HG02973 (cell line): Measurements from ENCODE around the gene THSD4.

Experiments
- ATAC-seq: cut with Tn5 transposase; IDR thresholded peaks from one replicate; pipeline ENCODE4 v1.9.1; 2021; ENCODE audit warnings: moderate library complexity; ENCODE audit not compliant: unreplicated experiment

THSD4 gene

GRCh38 chr15:71565006-71565405 is 449.7 kb downstream of the THSD4 start:
- no peak for ATAC-seq

- ATAC-seq, result no peak
Observed at GRCh38 chr15:71565631-71566160, 450.4 kb downstream of the THSD4 start.

- ATAC-seq, result no peak
Observed at GRCh38 chr15:71566226-71566625, 451.0 kb downstream of the THSD4 start.

GRCh38 chr15:71567173-71567572 is 451.9 kb downstream of the THSD4 start:
- ATAC-seq, result no peak

- ATAC-seq, result no peak
Observed at GRCh38 chr15:71568227-71568626, 453.0 kb downstream of the THSD4 start.

GRCh38 chr15:71570736-71571135 is 455.5 kb downstream of the THSD4 start:
- no peak for ATAC-seq

- no peak for ATAC-seq
Observed at GRCh38 chr15:71571641-71572040, 456.4 kb downstream of the THSD4 start.

- ATAC-seq, result no peak
Observed at GRCh38 chr15:71572452-71573053, 457.3 kb downstream of the THSD4 start.

GRCh38 chr15:71573599-71573998 is 458.3 kb downstream of the THSD4 start:
- no peak for ATAC-seq

- ATAC-seq, result no peak
Observed at GRCh38 chr15:71575474-71576045, 460.3 kb downstream of the THSD4 start.

GRCh38 chr15:71577071-71577470 is 461.8 kb downstream of the THSD4 start:
- no peak for ATAC-seq

GRCh38 chr15:71581398-71581930 is 466.2 kb downstream of the THSD4 start:
- no peak for ATAC-seq

GRCh38 chr15:71585159-71585558 is 469.9 kb downstream of the THSD4 start:
- ATAC-seq, result no peak

- no peak for ATAC-seq
Observed at GRCh38 chr15:71586463-71586862, 471.2 kb downstream of the THSD4 start.

- ATAC-seq, result no peak
Observed at GRCh38 chr15:71588746-71589145, 473.5 kb downstream of the THSD4 start.

GRCh38 chr15:71591057-71591456 is 475.8 kb downstream of the THSD4 start:
- no peak for ATAC-seq

GRCh38 chr15:71592203-71592602 is 476.9 kb downstream of the THSD4 start:
- no peak for ATAC-seq

- ATAC-seq, result no peak
Observed at GRCh38 chr15:71595846-71596553, 480.7 kb downstream of the THSD4 start.

GRCh38 chr15:71596672-71597071 is 481.4 kb downstream of the THSD4 start:
- no peak for ATAC-seq

- no peak for ATAC-seq
Observed at GRCh38 chr15:71597126-71597525, 481.9 kb downstream of the THSD4 start.

GRCh38 chr15:71597637-71598036 is 482.4 kb downstream of the THSD4 start:
- no peak for ATAC-seq

GRCh38 chr15:71598741-71599140 is 483.5 kb downstream of the THSD4 start:
- no peak for ATAC-seq
